T-helper 2 cell treated with Interferon-gamma antibody and Interleukin-4, amounts not matched to agents 5 μg/mL and 100 μg/mL, for 36 hours (primary cell): ENCODE results near the gene WNK2.
A peak's percentile ranks its signal among the peaks of the same experiment; 100 is the strongest.
"Not testable (repeated sequence)": the region's sequence is repeated elsewhere in the genome, so short reads cannot be mapped to it uniquely, and the experiment has no call there.

Experiments used
- DNase-seq: peaks from one replicate; pipeline ENCODE4 v3.0.0; 2021; ENCODE audit warnings: low spot score
- H3K27ac Mint-ChIP-seq: one replicate; pipeline ENCODE4 v1.8.0; 2021; ENCODE audit warnings: mild to moderate bottlenecking, mixed read lengths
- H3K27me3 Mint-ChIP-seq: one replicate; pipeline ENCODE4 v1.8.0; 2021; ENCODE audit warnings: low read depth, mixed read lengths
- H3K36me3 Mint-ChIP-seq: one replicate; pipeline ENCODE4 v1.8.0; 2021; ENCODE audit warnings: low read depth, mixed read lengths
- H3K4me1 Mint-ChIP-seq: one replicate; pipeline ENCODE4 v1.8.0; 2021; ENCODE audit warnings: low read depth, mixed read lengths
- H3K4me3 Mint-ChIP-seq: one replicate; pipeline ENCODE4 v1.8.0; 2022; ENCODE audit warnings: mild to moderate bottlenecking, moderate library complexity, mixed read lengths
- H3K9me3 Mint-ChIP-seq: one replicate; pipeline ENCODE4 v1.8.0; 2021; ENCODE audit warnings: mixed read lengths

WNK2 gene

DNA sequence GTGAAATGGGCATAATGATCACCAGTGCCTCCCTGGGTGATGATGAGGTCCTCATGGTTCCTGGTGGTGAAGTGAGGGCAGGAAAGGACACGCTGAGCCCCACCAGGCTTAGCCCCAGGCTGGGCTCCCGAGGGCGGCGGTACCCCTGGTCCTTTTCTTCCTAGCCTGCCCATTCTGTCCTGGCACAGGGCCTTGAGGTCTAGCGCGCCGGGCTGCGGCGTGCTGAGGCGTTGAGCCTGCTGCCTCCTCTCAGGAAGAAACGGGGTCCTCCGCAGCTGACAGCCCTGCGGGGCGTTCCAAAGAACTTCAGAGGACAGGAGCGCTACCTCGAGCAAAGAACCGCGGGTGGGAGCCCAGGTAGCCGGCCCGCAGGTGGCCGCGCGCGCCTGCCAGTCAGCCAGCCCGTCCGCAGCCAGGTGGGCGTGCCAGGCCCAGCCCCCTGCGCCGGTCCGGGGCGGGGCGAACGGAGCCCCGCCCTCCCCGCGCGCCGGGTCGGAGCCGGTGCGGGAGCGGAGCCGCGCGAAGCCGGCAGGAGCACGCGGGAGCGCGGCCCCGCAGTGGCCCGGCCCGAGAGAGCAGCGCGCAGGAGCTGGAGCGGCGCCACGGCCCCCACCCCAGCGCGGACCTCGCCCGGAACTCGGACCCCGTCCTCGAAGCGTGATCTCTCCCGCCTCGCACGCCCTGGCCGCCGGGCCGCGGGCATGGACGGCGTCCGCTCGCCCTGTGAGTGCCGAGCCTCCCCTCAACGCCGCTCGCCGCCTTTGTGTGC is at the start of gene WNK2:
Gene WNK2 (plus strand): TSS at position 477 of the 769 bp plus-strand sequence. CDS start 791 bp downstream, outside the sequence.
- Mint-ChIP-seq H3K4me1 (peaks cover 2% of the 10 kb centered on the region), H3K9me3 (no peaks in the 10 kb centered on the region), H3K36me3 (no peaks in the 10 kb centered on the region), H3K27me3 (peaks cover 54% of the 10 kb centered on the region), H3K4me3 (peak within 1 kb of the TSS; percentile 72), H3K27ac (no peak within 1 kb of the TSS)
- peak; percentile 33 for DNase-seq

GRCh38 chr9:93134740-93135444 is 49.0 kb upstream of the WNK2 start:
- no peaks in the 10 kb centered on the region for H3K9me3 Mint-ChIP-seq
- H3K4me3 Mint-ChIP-seq: peak overlapping the region; percentile 81
- H3K27me3 Mint-ChIP-seq: no peaks in the 10 kb centered on the region
- no peak for DNase-seq
- peak overlapping the region; percentile 93 for H3K27ac Mint-ChIP-seq
- peaks cover 27% of the 10 kb centered on the region for H3K4me1 Mint-ChIP-seq
- H3K36me3 Mint-ChIP-seq: no peaks in the 10 kb centered on the region

GRCh38 chr9:93136011-93136440 is 47.9 kb upstream of the WNK2 start:
- DNase-seq: no peak
- no peaks in the 10 kb centered on the region for H3K36me3 Mint-ChIP-seq
- H3K27me3 Mint-ChIP-seq: no peaks in the 10 kb centered on the region
- peak overlapping the region; percentile 45 for H3K27ac Mint-ChIP-seq
- no peak overlapping the region for H3K4me3 Mint-ChIP-seq
- no peaks in the 10 kb centered on the region for H3K9me3 Mint-ChIP-seq
- H3K4me1 Mint-ChIP-seq: peaks cover 30% of the 10 kb centered on the region

DNA sequence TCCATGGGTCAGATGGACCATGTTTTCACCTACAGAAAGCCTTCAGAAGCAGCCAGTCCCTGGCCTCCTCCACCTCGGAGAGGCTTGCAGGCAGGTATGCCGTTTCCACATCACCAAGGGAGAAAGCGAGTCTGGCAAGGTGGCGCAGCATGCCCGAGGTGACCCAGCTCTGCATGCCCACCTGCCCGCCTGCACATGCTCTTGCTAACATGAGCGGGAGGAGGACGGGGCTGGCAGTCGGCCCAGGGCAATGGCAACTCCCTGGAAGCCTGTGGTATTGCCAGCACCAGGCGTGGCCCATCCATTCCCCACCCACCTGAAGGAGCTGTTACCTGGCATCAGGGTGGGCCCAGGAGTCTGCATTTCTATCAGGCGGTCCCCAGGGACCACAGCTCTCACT is 46.6 kb upstream of the WNK2 start:
- no peak for DNase-seq
- H3K4me3 Mint-ChIP-seq: no peak overlapping the region
- H3K4me1 Mint-ChIP-seq: peaks cover 24% of the 10 kb centered on the region
- no peak overlapping the region for H3K27ac Mint-ChIP-seq
- no peaks in the 10 kb centered on the region for H3K36me3 Mint-ChIP-seq
- no peaks in the 10 kb centered on the region for H3K27me3 Mint-ChIP-seq
- H3K9me3 Mint-ChIP-seq: no peaks in the 10 kb centered on the region

- Mint-ChIP-seq H3K4me3 (no peak overlapping the region), H3K36me3 (no peaks in the 10 kb centered on the region), H3K27me3 (no peaks in the 10 kb centered on the region), H3K9me3 (no peaks in the 10 kb centered on the region), H3K27ac (no peak overlapping the region), H3K4me1 (peaks cover 18% of the 10 kb centered on the region)
- no peak for DNase-seq
Observed at GRCh38 chr9:93138171-93138764, 45.7 kb upstream of the WNK2 start.

GRCh38 chr9:93139365-93140182 is 44.4 kb upstream of the WNK2 start:
- no peak overlapping the region for H3K4me3 Mint-ChIP-seq
- peaks cover 24% of the 10 kb centered on the region for H3K4me1 Mint-ChIP-seq
- H3K36me3 Mint-ChIP-seq: no peaks in the 10 kb centered on the region
- no peaks in the 10 kb centered on the region for H3K27me3 Mint-ChIP-seq
- H3K27ac Mint-ChIP-seq: no peak overlapping the region
- DNase-seq: no peak
- H3K9me3 Mint-ChIP-seq: no peaks in the 10 kb centered on the region

GRCh38 chr9:93141771-93142483 is 42.0 kb upstream of the WNK2 start:
- peaks cover 30% of the 10 kb centered on the region for H3K4me1 Mint-ChIP-seq

GRCh38 chr9:93143830-93144530 is 40.0 kb upstream of the WNK2 start:
- no peak for DNase-seq
- peak overlapping the region; percentile 32 for H3K4me3 Mint-ChIP-seq
- H3K4me1 Mint-ChIP-seq: peaks cover 27% of the 10 kb centered on the region
- peaks cover 16% of the 10 kb centered on the region for H3K36me3 Mint-ChIP-seq
- peak overlapping the region; percentile 88 for H3K27ac Mint-ChIP-seq
- H3K27me3 Mint-ChIP-seq: no peaks in the 10 kb centered on the region
- H3K9me3 Mint-ChIP-seq: peaks cover 23% of the 10 kb centered on the region

More at GRCh38 chr9:93141771-93142483, 42.0 kb upstream of the WNK2 start:
- Mint-ChIP-seq H3K27me3 (no peaks in the 10 kb centered on the region), H3K36me3 (peaks cover 9% of the 10 kb centered on the region), H3K27ac (no peak overlapping the region), H3K4me3 (no peak overlapping the region), H3K9me3 (peaks cover 10% of the 10 kb centered on the region)
- no peak for DNase-seq

GRCh38 chr9:93146696-93147095 is 37.2 kb upstream of the WNK2 start:
- not testable (repeated sequence) for H3K27me3 Mint-ChIP-seq, H3K4me3 Mint-ChIP-seq
- peak overlapping the region; percentile 65 for H3K27ac Mint-ChIP-seq
- peak; percentile 61 for DNase-seq
- H3K4me1 Mint-ChIP-seq: peaks cover 34% of the 10 kb centered on the region
- H3K9me3 Mint-ChIP-seq: peaks cover 23% of the 10 kb centered on the region
- H3K36me3 Mint-ChIP-seq: peaks cover 16% of the 10 kb centered on the region

- no peak for DNase-seq
- peaks cover 16% of the 10 kb centered on the region for H3K36me3 Mint-ChIP-seq
- H3K4me3 Mint-ChIP-seq: no peak overlapping the region
- H3K27ac Mint-ChIP-seq: no peak overlapping the region
- H3K9me3 Mint-ChIP-seq: peaks cover 23% of the 10 kb centered on the region
- peaks cover 34% of the 10 kb centered on the region for H3K4me1 Mint-ChIP-seq
- no peaks in the 10 kb centered on the region for H3K27me3 Mint-ChIP-seq
Observed at GRCh38 chr9:93147632-93148031, 36.3 kb upstream of the WNK2 start.

DNA sequence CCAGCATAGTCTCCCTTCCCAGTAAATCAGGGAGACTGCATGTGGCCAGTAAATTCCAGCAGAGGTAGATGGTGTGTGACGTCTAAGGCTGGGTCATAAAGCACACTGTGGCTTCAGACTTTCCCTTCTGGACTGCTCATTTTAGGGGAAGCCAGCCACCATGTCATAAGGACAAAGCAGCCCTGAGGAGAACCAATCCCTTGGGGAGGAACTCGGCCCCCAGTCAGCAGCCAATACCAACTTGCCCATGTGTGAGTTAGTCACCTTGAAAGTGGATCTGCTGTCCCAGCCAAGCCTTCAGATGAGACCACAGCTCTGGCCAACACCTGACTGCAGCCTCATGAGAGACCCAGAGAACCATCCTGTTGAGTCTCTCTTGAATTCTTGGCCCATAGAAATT is 35.2 kb upstream of the WNK2 start:
- DNase-seq: no peak
- Mint-ChIP-seq H3K27ac (peak overlapping the region; percentile 41), H3K9me3 (peaks cover 23% of the 10 kb centered on the region), H3K27me3 (no peaks in the 10 kb centered on the region), H3K4me1 (peaks cover 33% of the 10 kb centered on the region), H3K4me3 (peak overlapping the region; percentile 19), H3K36me3 (peaks cover 16% of the 10 kb centered on the region)

- H3K9me3 Mint-ChIP-seq: peaks cover 23% of the 10 kb centered on the region
- peaks cover 27% of the 10 kb centered on the region for H3K4me1 Mint-ChIP-seq
- H3K27ac Mint-ChIP-seq: peak overlapping the region; percentile 38
- DNase-seq: no peak
- H3K4me3 Mint-ChIP-seq: peak overlapping the region; percentile 20
- H3K27me3 Mint-ChIP-seq: no peaks in the 10 kb centered on the region
- peaks cover 16% of the 10 kb centered on the region for H3K36me3 Mint-ChIP-seq
Observed at GRCh38 chr9:93149361-93149760, 34.6 kb upstream of the WNK2 start.
